Upper lobe of left lung (tissue), 4 donors: ENCODE results near the gene CRISPLD2.

Experiments
- CTCF ChIP-seq, 6 experiments: fragments of 450-650 bp in 4 of 6; fragments of 200-600 bp in 2 of 6; sonication (generic) in 2 of 6; IDR thresholded peaks; one replicate each; pipeline ENCODE4 v1.5.1; 2016 to 2019; ENCODE audit warnings: antibody characterized with exemption in 6 of 6
- POLR2AphosphoS5 ChIP-seq, 2 donors: sonication (generic); formaldehyde crosslinking; IDR thresholded peaks; one replicate each; pipeline ENCODE4 v1.5.1; 2017; ENCODE audit warnings: antibody characterized with exemption in 2 of 2

- TF ChIP-seq CTCF (IDR thresholded peaks at IDR 0.05) (no peak), POLR2AphosphoS5 (IDR thresholded peaks at IDR 0.05) (no peak)
Observed at GRCh38 chr16:84874553-84874952, 54.8 kb downstream of the CRISPLD2 start.
